H4 (cell line): ENCODE results near the gene ERC2. TPM values are rescaled to one million over a fixed set of nuclear protein-coding genes. Genes with fewer than 3 reads are reported as not detected.

Experiments
- DNase-seq: peaks from one replicate; pipeline ENCODE4 v3.0.0-alpha.2; 2015; ENCODE audit warnings: low spot score
- total RNA-seq: library from RNA; depleted of rRNA; stranded (reverse); fragments of >200 nt; shearing (Covaris generic); gene quantifications from 2 replicates; pipeline ENCODE4 v1.2.3, GENCODE V29; 2014

The ERC2 gene
- total RNA-seq, 1 experiment from 2014 or later = 1.6 TPM

GRCh38 chr3:55558316-55558715 is 910.0 kb downstream of the ERC2 start:
- no peak for DNase-seq

GRCh38 chr3:55557549-55557948 is 910.7 kb downstream of the ERC2 start:
- DNase-seq = no peak

DNA sequence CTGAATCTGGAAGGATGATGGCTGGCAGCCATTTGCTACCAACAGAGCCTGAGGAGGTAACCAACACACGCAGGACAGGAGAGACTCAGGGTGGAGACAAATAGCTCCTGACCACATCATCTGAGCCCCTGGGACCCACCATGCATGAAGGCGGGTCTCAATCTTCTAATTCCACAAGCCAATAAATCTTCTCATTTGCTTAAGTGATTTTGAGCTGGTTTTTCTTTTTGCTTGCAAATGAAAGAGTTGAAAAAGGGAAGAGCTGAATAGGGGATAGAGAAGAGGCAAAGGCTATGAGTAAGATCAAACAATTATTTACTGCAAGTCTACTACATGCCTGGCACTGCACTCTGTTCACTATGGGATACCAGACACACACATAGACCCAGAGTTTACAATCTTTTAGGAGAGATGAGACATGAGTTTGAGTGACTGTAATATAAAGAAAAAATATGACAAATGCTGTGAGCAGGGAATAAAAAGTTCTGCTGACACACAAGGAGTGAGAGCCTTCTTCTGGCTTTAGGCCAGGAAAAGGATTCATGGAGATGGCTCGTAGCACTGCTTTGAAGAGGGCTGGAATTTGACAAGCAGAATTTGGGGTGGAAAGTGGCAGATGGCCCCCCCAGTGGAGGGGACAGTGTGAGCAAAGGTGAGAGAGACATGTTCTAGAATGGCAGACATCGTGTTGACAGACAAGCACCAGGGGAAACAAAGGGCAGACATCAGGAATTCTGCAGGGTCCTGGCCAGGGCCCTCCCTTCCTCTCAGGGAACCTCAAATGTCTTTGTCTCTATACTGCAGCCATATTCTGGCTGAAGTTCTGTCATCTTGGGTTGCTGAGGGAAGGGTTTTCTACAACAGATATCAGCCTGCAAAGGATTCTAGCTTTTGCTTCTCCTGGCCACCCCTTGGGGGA is 911.4 kb downstream of the ERC2 start:
- no peak for DNase-seq

DNA sequence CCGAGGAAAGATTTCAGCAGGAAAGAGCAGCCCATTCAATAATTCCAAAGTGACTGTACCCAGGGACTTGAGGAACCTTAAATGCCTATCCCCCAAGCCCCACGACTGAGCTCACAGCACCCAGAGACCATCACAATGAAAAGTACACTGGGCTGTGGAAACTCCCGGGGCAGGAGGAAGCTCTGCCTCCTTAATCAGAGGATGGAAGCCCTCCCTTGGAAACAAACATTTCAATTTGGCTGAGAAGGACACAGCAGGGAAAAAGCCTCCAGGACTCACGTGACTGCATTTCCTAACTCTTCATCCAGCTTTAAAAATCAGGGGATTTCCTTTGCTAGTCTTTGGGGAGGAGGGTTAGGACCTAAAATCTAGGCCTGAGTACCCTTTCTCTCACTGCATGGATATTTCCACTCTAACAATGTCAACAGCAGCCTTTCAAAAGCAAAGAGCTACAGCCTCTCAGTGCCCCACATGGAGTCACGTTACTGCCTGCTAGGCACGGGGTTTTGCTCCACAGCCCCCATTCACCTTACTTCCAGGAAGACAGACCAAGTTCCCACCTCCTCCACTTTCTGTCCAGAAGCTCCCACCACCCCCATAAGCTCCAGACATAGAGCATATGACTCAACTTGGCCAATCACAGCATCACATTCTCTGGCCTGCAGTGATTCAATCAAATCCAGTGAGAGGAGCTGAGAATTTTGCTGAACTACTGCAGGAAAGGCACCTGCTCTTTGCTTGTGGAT is 912.2 kb downstream of the ERC2 start:
- DNase-seq = no peak

DNA sequence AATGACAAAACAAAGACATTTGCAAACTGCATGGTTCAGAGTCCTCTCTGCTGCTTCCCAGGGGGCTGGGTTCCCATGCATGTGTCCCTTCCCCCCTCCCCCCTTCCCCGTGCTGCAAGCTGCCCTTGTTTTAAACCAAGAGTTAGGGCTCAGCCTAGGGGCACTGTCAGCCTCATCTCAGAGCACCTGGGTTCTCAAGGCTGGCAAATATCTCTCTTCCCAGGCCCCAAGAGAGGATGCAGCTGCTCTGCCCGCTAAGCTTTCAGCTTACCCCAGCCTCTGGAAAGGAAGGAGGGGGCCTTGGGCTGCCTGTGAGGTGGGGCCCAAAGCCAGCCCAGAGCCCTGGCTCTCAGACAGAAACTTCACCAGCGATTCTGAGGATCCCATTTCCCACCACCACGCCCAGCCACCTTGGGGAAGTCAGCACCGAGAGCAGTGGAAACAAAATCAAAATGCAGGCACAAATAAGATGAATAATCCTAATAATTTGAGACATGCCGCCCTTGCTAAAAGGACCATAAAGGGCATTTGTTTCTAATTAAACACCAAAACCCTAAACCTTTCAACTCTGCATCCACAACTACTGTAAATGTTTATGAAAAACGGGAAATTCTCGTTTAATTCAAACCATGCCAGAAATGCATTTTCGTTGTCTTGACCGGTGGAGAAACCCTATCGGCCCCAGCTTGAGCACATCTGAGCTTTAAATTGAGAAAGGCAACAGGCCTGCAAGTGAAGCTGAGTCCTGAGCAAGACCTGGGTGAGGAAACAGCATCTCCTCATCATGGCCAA is 913.4 kb downstream of the ERC2 start:
- DNase-seq = no peak

GRCh38 chr3:55551644-55552043 is 916.6 kb downstream of the ERC2 start:
- no peak for DNase-seq

DNA sequence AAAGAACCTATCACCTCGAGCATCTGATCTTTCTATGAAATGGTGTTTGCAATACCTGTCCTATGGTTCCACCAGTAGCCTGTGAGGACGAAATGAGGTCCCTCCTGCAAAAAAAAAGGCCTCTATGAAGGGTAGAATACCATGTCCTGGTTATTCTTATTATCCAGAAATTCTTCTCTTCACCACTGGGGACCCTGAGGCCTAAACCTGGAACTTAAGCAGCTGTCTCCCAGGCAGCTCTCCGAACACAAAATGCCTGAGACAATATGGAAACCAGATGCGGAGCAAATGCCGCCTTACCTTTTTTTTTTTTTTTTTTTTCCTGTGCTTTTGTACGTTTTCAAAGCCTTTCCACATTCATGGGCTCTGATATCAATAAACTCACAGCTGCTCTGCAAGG is 919.1 kb downstream of the ERC2 start:
- no peak for DNase-seq

GRCh38 chr3:55546866-55547669 is 921.2 kb downstream of the ERC2 start:
- DNase-seq = no peak

DNA sequence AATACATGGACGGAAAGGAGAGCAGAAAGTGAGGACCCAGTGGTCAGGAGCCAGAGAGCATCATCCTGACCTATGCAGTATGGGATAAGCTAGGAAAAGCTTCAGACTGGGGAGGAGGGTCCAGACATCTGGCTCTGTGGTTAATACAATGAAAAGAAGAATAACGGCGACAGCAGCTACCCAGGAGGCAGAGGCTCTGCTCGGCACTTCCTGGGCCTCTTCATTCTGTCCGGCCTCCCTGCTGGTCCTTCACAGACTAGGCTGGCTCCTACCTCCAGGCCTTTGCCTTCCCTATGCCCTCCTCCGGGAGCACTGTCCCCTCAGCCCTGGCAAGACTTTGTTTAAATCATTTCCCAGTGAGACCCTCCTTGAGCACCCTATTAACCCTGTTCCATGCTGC is 922.3 kb downstream of the ERC2 start:
- no peak for DNase-seq

- DNase-seq = no peak
Observed at GRCh38 chr3:55544219-55544618, 924.0 kb downstream of the ERC2 start.

GRCh38 chr3:55543181-55543614 is 925.1 kb downstream of the ERC2 start:
- no peak for DNase-seq

DNA sequence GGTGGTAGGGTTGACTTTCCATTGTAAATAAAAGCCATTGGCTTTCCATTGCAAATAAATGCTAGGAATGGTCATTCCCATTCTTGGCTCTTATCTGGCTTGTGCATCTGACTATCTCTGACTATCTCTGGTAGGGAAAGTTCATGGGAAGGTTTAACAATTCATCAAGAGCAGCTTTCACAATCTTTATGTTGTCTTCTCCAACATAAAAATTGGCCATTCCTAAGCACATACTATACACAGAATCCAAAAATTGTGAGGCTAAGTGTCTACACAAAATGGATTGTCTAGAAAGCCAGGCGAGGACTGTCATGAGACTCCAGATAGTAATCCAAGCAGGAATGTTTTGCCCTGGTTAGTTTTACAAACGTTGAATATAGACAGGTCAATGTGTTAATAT is 926.8 kb downstream of the ERC2 start:
- no peak for DNase-seq

- no peak for DNase-seq
Observed at GRCh38 chr3:55541016-55541415, 927.3 kb downstream of the ERC2 start.

GRCh38 chr3:55540579-55540978 is 927.7 kb downstream of the ERC2 start:
- no peak for DNase-seq

DNA sequence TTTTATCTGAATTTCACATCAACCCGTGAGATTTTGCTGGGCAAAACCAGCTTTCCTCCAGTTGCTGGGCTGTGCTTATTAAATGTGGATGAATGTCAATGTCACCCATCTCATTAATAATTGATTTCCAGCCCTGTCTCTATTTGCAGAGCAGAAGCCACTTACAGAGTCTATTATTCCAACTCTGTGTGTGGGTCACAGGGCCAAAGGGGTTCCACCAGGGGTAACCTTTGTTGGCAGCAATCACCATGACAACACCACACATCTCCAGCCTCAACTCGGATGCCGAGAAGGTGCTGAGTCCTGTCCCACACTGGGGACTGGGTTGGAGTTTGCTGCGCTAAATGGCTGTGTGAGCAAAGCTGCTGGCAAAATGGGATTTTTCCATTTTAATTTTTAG is 930.1 kb downstream of the ERC2 start:
- no peak for DNase-seq

GRCh38 chr3:55537563-55537962 is 930.7 kb downstream of the ERC2 start:
- DNase-seq = no peak

DNA sequence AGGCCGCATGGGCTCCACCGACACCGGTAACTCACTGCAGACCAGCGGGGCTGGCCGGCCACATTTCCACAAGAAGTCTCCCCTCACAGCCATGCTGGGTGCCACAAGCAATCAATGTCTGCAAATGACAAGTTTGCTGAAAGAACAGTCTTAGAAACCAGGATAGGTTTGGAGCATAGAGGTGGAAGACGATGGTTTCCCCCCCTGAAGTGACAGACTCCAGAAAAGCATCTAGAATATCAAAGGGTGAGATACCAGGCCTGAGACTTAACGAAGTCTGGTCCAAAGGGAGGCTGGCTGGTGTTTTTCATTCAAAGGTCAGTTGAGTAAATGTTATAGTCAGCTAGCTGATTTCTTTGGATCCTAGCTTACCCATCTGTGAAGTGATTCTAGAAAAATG is 931.1 kb downstream of the ERC2 start:
- DNase-seq = no peak

GRCh38 chr3:55534876-55535275 is 933.4 kb downstream of the ERC2 start:
- DNase-seq = no peak

DNA sequence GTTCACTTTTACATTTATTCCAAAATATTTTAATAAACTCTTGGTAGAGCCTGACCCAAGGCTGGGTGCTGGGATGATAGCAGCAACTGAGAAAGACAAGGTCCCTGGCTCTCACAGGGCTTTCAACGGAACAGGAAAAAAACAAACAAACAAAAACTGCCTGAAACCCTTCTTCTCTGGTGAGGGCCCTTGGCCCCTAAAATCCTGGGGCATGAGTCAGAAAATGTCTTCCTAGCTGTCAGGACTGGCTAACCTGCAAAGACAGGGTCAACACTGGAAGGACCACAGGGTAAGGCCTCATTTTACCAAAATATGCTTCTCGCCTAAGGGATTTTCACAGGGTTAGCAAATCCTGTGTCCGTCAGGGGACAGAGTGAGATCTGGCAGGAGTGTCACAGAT is 935.5 kb downstream of the ERC2 start:
- no peak for DNase-seq

DNA sequence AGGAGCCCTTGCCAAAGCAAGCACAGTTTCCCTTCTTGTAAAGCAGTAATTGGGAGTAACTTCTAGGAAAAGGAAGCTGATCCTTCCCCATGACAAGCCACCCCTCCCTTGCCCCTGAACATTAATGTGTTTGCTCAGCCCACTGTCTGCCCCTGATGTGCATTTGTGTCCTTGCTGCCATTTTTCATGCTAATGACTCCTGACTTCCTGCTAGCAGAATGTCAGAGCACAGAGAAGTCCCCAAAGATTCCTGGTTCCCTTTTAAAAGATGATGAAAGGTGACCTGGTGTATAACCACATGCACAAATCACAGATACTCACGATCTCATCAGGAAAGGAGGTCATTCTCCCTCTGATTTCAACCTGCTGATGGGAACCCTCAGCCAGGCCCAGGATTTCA is 936.9 kb downstream of the ERC2 start:
- DNase-seq = no peak

DNA sequence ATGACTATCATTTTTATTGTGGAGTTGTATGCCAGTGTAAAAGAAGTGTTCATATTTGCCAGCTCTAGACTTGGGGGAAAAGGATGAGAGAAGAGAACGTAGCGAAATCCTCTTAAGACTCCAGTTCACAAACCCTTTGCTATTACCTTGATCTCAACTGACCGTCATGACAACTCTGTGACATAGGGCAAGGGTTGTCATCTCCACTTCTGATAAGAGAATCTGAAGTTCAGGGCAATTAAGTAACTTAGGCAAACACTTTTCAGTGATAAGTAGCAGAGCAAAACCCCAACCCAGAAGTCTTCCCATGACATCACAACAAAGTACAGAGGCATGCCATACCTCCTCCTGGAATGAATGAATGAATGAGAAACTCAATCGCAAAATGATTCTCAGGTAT is 940.9 kb downstream of the ERC2 start:
- no peak for DNase-seq
